HepG2 (cell line): ENCODE measurements around the gene SAMM50. TPM values are rescaled to one million over a fixed set of nuclear protein-coding genes. Genes with fewer than 3 reads are reported as not detected.
A peak's percentile ranks its signal among the peaks of the same experiment; 100 is the strongest.

Source experiments
- CREBL2 ChIP-seq: sonication (generic); formaldehyde crosslinking; IDR thresholded peaks from 2 replicates; pipeline ENCODE4 v1.8.1; 2023; ENCODE audit warnings: missing genetic modification reagents, mild to moderate bottlenecking, borderline replicate concordance
- DNMT1 ChIP-seq: sonication (generic); formaldehyde crosslinking; IDR thresholded peaks from 2 replicates; pipeline ENCODE4 v1.5.1; 2020; ENCODE audit warnings: mild to moderate bottlenecking, missing genetic modification reagents
- GATAD1 ChIP-seq: IDR thresholded peaks from 2 replicates; pipeline ENCODE4 v1.6.1; 2016; ENCODE audit warnings: missing genetic modification reagents, missing compliant biosample characterization
- HNF1A ChIP-seq, 2 experiments: sonication (generic) in 1 of 2; formaldehyde crosslinking in 1 of 2; IDR thresholded peaks; 2 replicates each; pipeline versions ENCODE4 v1.4.0 to v1.6.1; 2016 to 2020; ENCODE audit warnings: borderline replicate concordance in 1 of 2, low read depth in 1 of 2, mild to moderate bottlenecking in 1 of 2, missing genetic modification reagents in 1 of 2
- LCORL ChIP-seq, 2 experiments: fragments of 450-650 bp in 1 of 2; sonication (generic) in 1 of 2; formaldehyde crosslinking in 1 of 2; IDR thresholded peaks; 2 replicates each; pipeline versions ENCODE4 v1.5.0 to v1.6.1; 2017 to 2020; ENCODE audit warnings: antibody characterized with exemption in 1 of 2, missing genetic modification reagents in 1 of 2
- NRL ChIP-seq: sonication (generic); formaldehyde crosslinking; IDR thresholded peaks from 2 replicates; pipeline ENCODE4 v1.5.0; 2020; ENCODE audit warnings: missing genetic modification reagents, mild to moderate bottlenecking, moderate library complexity, borderline replicate concordance
- SAFB2 ChIP-seq: sonication (generic); formaldehyde crosslinking; IDR thresholded peaks from 2 replicates; pipeline ENCODE4 v1.5.1; 2020; ENCODE audit warnings: missing genetic modification reagents, low read depth, mild to moderate bottlenecking, borderline replicate concordance
- SOX5 ChIP-seq: IDR thresholded peaks from 2 replicates; pipeline ENCODE4 v1.6.1; 2016; ENCODE audit warnings: borderline replicate concordance
- SRSF1 ChIP-seq: fragments of 200-400 bp; formaldehyde crosslinking; optimal IDR thresholded peaks from 2 replicates; pipeline ENCODE3; 2017; ENCODE audit warnings: mild to moderate bottlenecking, low read depth, low read length, moderate library complexity
- SRSF4 ChIP-seq: fragments of 200-400 bp; formaldehyde crosslinking; IDR thresholded peaks from one replicate; pipeline ENCODE4 v1.6.1; 2018; ENCODE audit warnings: mild to moderate bottlenecking, low read depth, low read length, moderate library complexity; ENCODE audit not compliant: poor library complexity, severe bottlenecking
- ZFY ChIP-seq: sonication (generic); formaldehyde crosslinking; IDR thresholded peaks from 2 replicates; pipeline ENCODE4 v1.4.0; 2020; ENCODE audit warnings: missing genetic modification reagents
- ZNF275 ChIP-seq: sonication (generic); formaldehyde crosslinking; IDR thresholded peaks from 2 replicates; pipeline ENCODE4 v1.8.0; 2022; ENCODE audit warnings: missing genetic modification reagents, mild to moderate bottlenecking, inconsistent platforms, borderline replicate concordance
- ZNF383 ChIP-seq: sonication (generic); formaldehyde crosslinking; IDR thresholded peaks from 2 replicates; pipeline ENCODE4 v1.4.0; 2020; ENCODE audit warnings: missing genetic modification reagents, mild to moderate bottlenecking, borderline replicate concordance
- ZNF687 ChIP-seq: sonication (generic); formaldehyde crosslinking; IDR thresholded peaks from 2 replicates; pipeline ENCODE4 v1.5.1; 2020; ENCODE audit warnings: mild to moderate bottlenecking, missing genetic modification reagents, moderate library complexity
- ZNF850 ChIP-seq: sonication (generic); formaldehyde crosslinking; conservative IDR thresholded peaks from 2 replicates; pipeline ENCODE4 v1.9.0; 2021; ENCODE audit warnings: mild to moderate bottlenecking, missing genetic modification reagents
- ZSCAN25 ChIP-seq: sonication (generic); formaldehyde crosslinking; IDR thresholded peaks from 2 replicates; pipeline ENCODE4 v1.8.0; 2022; ENCODE audit warnings: mild to moderate bottlenecking, missing genetic modification reagents
- polyA plus RNA-seq, 8 experiments: library from polyadenylated mRNA; depleted of rRNA in 3 of 8; stranded (reverse) in 7 of 8; unstranded in 1 of 8; fragments of >200 nt; fragmentation: Illumina TruSeq in 4 of 8; extraction: Trizol in 4 of 8; gene quantifications; 2 replicates each; pipeline versions ENCODE4 v1.2.1 to v1.2.3, GENCODE V29; 2011 to 2016; ENCODE audit warnings: low read depth in 4 of 8, missing spikeins in 1 of 8, mixed read lengths in 1 of 8; ENCODE audit not compliant: insufficient read depth in 1 of 8
- total RNA-seq, 5 experiments: library from RNA; depleted of rRNA; stranded (reverse); fragments of >200 nt; fragmentation: Illumina TruSeq; extraction: Trizol; gene quantifications; 2 replicates each; pipeline ENCODE4 v1.2.3, GENCODE V29; 2016; ENCODE audit warnings: low read depth in 1 of 5

The SAMM50 gene
- total and polyA plus RNA-seq, 2 of the 13 experiments (the other 11 are each of a cell fraction or from before 2014, with no cell fraction given): 34.7 to 63.4 TPM

GRCh38 chr22:43955040-43955882, at the start of gene SAMM50 (continued):
- TF ChIP-seq ZNF687 (peak; percentile 97), SOX5 (peak; percentile 26; the same call in 1 of the 2 replicates), GATAD1 (CRISPR knock-in tag) (peak; percentile 94), ZSCAN25 (CRISPR knock-in tag) (peak; percentile 33; the same call in 1 of the 2 replicates), ZNF383 (no peak), LCORL (IDR thresholded peaks at IDR 0.05) (no peak), LCORL (CRISPR knock-in tag; IDR thresholded peaks at IDR 0.05) (peak; percentile 45; the same call in 1 of the 2 replicates), ZNF275 (peak; percentile 76; the same call in 1 of the 2 replicates), CREBL2 (no peak), SRSF4 (no peak), NRL (CRISPR knock-in tag) (peak; percentile 54; the same call in 1 of the 2 replicates), HNF1A (IDR thresholded peaks at IDR 0.05; ENCODE audit: low read depth) (no peak), HNF1A (CRISPR knock-in tag; IDR thresholded peaks at IDR 0.05; ENCODE audit: borderline replicate concordance) (0 out of 2 replicates have a peak, but pooled peaks have one; percentile 58), DNMT1 (CRISPR knock-in tag) (peak; percentile 73; the same call in 1 of the 2 replicates), ZFY (CRISPR knock-in tag) (peak; percentile 91), ZNF850 (CRISPR knock-in tag) (0 out of 2 replicates have a peak, but pooled peaks have one; percentile 77), SAFB2 (peak; percentile 69; the same call in 1 of the 2 replicates), SRSF1 (no peak)
